Frontal cortex (tissue), 4 donors: Measurements from ENCODE around the gene STAG2. TPM values are rescaled to one million over a fixed set of nuclear protein-coding genes. Genes with fewer than 3 reads are reported as not detected.
"Not testable (repeated sequence)": the region's sequence is repeated elsewhere in the genome, so short reads cannot be mapped to it uniquely, and the experiment has no call there.

Experiments used
- DNase-seq, 2 donors: peaks; one replicate each; pipeline ENCODE4 v3.0.0; 2012; ENCODE audit warnings: low spot score in 2 of 2
- FAIRE-seq: peaks from 2 replicates; lab custom pipeline; 2012; peaks lifted over from hg19 to GRCh38; lab: Jason Lieb, UNC
- total RNA-seq: library from RNA; depleted of rRNA; stranded (reverse); fragments of >200 nt; gene quantifications from one replicate; pipeline ENCODE4 v1.2.3, GENCODE V29; 2014
- donor health status: control.
- donor health status: control.
- donor health status: control.

The STAG2 gene
- total RNA-seq, 1 donor from 2014 or later, result 117 TPM

DNA sequence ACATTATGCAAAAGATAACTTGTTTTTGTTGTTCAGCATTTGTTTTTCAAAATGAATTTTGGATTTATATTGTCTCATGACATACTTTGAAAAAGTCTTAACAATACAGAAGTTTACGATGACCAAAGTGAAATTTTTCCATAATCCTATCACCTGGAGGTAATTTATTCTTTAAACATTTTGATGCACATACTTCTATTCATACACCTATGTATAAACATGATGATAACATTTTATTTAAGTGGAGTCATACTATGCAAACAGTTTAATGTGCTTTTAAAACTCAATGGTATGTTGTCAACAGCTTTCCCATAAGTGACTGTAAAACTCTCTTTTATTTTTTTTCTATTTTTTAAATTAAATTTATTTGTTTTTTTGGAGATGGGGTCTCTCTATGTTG, 65.0 kb downstream of the STAG2 start:
- FAIRE-seq, result no peak

DNA sequence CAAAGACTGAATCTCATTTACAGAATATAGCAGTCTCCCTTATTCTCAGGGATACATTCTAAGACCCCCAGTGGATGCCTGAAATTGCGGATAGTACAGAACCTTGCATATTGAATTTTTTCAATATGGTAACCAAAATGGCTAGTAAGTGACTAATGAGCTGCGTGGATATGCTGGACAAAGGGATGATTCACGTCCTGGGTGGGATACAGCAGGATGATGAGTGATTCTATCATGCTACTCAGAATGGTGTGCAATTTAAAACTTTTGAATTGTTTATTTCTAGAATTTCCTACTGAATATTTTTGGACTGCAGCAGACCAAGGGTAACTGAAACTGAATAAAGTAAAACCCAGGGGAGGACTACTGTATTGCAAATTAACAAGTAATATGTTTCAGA, 66.7 kb downstream of the STAG2 start:
- DNase-seq (no peak), FAIRE-seq (no peak)

More for the DNA sequence above, 65.0 kb downstream of the STAG2 start:
- no peak for DNase-seq

DNA sequence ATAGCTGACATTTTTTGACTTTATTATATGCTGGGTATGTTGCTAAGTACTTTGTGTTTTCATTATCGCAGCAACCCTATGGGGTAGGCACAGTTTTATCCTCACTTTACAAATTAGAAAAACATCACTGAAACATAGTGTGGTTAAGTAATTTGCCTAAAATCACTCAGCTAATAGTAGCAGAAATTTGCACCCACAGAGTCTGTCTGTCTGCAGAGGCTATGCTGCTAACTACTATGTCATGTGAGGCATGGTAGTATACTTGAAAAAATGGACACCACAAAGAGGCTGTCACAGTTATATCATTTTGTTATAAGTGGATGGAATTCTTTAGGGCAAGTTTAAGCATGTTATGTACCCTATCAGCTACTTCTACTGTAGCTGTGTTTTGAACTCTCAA, 69.0 kb downstream of the STAG2 start:
- DNase-seq (no peak), FAIRE-seq (no peak)

DNA sequence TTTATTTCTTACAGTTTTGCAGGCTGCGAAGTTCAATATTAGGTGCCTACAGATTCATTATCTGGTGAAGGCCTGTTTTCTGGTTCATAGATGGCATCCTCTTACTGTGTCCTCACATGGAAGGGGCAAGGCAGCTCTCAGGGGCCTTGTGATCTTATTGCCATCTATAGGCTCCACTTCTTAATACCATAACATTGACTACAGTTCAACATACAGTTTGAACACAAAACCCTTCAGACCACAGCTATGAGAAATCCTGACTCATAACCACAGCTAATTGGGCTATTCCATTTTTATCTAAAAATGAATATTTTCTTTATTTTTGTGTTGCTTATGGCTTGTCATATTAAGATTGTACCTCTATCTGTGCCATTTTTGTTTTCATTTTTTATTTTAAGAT, 72.3 kb downstream of the STAG2 start:
- DNase-seq (no peak), FAIRE-seq (no peak)

DNA sequence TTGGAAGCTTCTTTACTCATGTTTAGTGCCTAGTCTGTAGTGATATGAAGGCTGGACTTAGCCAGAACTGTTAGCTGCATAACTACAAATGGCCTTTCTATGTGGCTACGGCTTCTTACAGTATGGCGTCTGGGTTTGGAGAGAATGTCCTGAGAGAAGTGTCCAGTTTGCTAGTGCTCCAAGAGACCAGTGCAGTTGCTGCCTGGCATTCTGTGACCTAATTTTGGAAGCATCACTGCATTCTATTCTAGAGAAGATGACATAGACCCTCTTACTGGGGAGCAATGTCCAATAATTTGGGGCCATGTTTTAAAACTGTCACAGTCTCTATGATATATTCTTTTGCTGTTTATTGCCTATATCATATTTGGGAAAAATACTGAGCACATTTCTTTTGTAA, 74.2 kb downstream of the STAG2 start:
- DNase-seq, result no peak
- FAIRE-seq, result no peak

DNA sequence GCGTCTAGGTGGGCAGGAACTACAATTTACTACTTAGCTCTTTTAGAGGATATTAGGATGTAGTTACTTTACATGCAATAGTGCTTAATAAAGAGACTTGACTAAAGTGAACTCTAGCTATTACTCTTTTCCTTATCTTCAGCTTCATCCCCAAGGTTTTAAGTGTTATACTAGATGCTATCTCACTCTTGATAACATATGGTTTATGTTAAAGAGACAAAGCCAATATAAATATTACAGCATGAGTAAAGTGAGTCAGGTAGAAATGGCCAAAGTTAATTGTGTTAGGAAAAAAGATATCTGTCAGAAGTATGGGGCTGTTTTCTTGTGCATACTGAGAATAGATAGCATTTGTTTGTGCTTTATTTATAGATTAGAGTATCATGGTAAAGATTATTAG, 80.5 kb downstream of the STAG2 start:
- FAIRE-seq, result no peak
- DNase-seq, result no peak

DNA sequence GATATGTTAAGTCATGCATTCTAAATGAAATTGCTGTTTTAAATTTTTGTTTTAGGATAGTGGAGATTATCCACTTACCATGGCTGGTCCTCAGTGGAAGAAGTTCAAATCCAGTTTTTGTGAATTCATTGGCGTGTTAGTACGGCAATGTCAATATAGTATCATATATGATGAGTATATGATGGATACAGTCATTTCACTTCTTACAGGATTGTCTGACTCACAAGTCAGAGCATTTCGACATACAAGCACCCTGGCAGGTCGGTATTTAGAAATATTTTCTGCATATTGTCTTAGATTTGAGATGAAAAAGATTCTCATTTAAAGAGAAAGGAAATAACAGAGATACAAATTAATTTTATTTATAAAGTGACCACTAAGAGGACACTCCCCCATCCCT, 83.6 kb downstream of the STAG2 start:
- DNase-seq, result no peak
- FAIRE-seq, result no peak

DNA sequence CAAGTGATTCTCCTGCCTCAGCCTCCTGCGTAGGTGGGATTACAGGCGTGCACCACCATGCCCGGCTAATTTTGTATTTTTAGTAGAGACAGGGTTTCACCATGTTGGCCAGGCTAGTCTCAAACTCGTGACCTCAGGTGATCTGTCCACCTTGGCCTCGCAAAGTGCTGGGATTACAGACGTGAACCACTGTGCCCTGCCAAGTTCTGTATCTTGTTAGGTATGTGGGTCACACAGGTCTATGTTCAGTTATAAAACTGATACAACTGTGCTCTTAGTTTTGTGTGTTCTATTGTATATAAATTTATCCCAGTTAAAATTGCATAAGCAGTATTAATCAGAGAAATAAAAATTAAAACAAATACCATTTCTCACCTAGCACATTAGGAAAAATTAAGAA, 122.9 kb downstream of the STAG2 start:
- DNase-seq, FAIRE-seq: not testable (repeated sequence)

DNA sequence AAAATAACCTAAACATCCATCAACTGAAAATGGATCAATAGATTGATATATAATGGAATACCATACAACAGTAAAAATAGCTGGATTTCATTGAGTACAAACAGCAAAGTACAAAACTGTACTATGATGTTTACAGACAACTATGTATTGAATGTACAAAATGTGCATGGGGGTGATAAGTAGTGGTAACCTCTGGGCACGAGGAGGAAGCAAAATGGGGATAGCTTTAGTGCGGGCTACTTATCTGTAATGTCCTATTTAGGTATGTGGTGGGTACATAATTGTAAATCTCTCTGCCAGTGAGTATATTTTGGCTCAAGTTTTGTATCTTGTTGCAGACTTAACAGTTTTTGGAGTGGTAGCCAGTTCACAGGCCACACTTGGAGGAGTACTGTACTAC, 123.6 kb downstream of the STAG2 start:
- DNase-seq (no peak), FAIRE-seq (no peak)

DNA sequence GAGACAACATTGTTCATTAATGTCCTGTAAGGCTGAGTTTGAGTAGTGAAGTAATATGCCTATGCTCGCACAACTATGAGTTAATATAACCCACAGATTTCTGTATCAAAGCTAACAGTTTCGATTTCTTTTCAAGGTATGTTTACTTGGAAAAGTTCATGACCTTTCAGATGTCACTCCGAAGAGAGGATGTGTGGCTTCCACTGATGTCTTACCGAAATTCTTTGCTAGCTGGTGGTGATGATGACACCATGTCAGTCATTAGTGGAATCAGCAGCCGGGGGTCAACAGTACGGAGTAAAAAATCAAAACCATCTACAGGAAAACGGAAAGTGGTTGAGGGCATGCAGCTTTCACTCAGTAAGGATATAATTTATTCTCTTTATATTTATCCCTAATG, 124.9 kb downstream of the STAG2 start:
- FAIRE-seq, result no peak
- no peak for DNase-seq

DNA sequence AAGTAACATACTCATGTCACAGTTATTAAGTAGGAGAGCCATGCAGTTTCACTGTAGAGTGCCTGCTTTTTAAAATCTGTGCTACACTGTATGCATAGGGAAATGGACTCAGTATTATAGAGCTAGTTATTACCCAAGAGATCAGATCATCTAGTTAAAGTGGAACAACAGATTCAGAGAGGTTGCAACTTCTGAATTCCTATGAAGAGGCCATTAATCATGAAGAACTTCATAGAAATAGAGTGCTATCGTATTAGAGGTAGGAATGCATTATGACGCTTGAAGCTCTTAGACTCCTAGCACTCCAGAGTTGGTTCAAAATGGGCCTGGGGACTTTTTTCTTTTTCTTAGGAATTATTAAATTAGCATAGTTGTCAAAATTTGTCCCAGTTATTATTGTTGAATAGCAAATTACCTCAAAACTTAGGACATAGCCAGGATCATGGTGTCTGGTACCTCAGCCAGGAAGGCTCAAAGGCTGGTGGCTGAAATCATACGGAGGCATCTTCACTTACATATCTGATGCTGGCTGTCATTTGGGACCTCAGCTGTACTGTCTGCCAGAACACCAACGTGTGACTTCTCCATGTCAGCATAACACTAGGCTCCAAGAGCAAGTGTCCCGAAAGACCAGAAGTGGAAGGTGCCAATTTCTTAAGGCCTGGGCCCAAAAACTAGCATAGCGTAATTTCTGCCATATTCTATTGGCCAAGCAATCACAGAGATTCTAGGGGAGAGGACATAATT, 125.7 kb downstream of the STAG2 start:
- no peak for FAIRE-seq
- no peak for DNase-seq

DNA sequence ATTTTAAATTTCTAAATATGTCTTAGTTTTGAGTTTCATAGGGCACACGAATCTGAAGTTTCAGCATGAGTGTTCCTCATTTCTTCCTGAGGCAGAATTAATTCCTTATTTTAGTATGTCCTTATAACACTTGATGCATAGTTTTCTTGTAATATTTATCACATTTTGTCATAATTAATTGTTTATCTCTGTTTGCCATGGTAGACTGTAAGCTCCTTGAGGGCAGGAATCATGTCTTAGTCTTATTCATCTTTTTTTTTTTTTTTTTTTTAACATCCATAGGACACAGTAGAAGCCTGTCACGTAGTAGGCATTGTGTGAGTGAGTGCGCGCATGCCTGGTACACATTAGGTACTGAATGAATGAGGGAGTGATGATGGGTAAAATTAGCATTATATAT, 131.7 kb downstream of the STAG2 start:
- DNase-seq, result no peak
- FAIRE-seq, result no peak

DNA sequence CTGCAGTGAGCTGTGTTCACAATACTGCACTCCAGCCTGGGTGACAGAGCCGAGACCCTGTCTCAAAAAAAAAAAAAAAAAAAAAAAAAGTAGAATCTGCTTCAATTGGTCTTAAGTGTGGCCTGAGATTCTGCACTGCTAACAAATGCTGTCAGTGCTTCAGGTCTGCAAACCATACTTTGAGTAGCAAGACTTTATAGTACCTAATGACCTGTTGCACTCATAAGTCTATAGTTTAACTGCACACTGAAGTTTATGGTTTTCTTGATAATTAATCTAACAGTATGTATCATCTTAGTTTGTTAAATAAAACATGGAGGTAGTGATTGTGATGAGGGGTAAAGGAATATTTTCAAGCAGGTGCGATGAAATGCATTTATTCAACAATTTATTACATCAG, 135.6 kb downstream of the STAG2 start:
- no peak for DNase-seq
- no peak for FAIRE-seq

DNA sequence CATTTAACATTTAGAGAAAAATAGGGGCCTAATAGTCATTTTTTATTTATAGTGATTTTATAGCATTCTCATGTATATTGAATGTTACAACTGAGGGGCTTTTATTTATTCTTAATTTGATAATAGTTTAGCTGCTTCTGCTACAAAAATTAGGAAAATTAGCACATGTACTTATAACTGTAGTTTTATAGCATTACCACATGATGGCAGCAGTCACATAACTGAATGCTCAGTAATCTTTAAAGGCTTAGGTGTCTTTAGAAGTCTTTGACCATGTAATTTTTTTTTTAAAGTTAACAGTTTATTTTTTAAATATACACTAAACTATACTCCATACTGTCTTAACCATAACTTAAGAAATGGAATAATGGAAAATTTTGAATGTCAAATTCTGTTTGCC, 136.6 kb downstream of the STAG2 start:
- no peak for DNase-seq
- no peak for FAIRE-seq

DNA sequence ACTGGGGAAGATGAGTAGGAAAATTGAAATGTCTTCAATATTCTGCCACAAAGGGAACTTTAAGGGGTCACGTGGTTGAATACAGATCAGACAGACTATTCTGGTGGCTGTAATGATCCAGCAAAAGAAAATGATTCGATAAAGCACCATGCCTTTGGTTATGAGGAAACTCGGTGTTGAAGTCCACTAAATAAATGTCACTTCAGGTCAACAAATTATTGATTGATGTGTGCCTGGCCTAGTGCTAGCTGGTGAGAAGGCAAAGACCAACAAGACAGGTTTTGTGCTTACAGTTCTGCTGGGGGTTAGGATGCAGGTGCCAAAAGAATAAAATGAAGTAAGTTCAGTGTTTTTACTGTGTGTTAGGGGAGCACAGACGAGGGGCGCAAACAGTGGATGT, 142.5 kb downstream of the STAG2 start:
- FAIRE-seq, result no peak
- no peak for DNase-seq

DNA sequence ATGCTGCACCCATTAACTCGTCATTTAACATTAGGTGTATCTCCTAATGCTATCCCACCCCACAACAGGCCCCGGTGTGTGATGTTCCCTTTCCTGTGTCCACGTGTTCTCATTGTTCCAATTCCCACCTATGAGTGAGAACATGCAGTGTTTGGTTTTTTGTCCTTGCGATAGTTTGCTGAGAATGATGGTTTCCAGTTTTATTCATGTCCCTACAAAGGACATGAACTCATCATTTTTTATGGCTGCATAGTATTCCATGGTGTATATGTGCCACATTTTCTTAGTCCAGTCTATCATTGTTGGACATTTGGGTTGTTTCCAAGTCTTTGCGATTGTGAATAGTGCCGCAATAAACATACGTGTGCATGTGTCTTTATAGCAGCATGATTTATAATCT, 143.0 kb downstream of the STAG2 start:
- DNase-seq, FAIRE-seq: not testable (repeated sequence)

DNA sequence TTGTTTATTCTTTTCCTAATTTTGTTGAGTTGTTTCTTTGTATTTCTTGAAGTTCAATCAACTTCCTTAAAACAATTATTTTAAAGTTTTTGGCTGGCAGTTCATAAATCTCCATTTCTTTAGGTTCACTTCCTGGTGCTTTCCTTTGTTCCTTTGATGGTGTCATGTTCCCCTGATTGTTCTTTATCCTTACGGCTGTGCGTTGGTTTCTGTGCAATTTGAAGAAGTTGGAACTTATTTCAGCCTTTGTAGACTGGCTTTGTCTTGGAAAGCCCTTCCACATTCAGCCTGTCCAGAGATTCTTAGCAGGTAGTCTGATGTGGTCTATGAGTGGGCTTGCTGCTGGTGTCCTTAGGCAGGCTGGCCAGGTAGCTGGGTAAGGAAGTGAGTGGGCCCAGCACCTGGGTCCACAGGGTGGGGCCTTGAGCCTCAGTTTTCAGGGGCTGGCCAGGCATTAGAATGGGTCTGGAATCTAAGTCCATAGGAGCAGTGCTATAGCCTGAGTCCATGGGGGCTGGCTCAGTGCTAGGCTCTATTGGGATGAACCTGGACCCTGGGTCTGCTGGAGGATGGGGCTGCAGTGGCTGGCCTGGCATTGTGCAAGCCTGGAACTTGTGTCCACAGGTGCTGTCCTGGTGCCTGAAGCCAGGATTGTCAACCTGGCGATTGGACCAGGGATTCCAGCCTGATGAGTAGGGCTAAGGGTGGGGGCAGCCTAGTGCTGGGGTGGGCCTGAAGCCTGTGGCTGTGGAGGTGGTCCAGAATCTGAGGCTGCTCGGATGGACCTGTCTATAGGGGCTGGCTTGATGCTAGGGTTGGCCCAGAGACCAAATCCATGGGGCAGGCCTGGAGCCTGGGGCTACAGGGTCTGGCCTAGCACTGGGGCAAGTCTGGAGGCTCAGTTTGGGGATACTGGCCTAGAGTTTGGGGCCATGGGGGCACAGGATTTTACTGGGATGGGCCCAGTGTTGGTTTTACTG, 152.4 kb downstream of the STAG2 start:
- DNase-seq, result no peak
- FAIRE-seq, result no peak

DNA sequence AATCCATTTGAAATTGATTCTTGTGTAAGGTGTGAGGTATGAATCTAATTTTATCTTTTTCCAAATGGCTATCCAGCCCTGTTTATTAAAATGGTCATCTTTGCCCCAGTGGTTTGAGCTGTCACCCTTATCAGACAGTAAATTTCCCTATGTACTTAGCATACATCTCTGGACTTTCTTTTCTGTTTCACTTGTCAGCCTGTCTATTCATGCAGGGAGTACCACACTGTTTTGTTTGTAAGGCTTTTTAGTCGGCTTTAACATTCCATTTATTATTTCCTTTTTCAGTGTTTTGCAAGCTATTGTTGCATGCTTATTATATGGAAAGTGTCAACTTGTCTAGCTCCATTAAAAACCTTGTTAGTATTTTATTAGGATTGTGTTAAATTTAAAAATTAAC, 155.8 kb downstream of the STAG2 start:
- no peak for FAIRE-seq
- DNase-seq, result no peak

DNA sequence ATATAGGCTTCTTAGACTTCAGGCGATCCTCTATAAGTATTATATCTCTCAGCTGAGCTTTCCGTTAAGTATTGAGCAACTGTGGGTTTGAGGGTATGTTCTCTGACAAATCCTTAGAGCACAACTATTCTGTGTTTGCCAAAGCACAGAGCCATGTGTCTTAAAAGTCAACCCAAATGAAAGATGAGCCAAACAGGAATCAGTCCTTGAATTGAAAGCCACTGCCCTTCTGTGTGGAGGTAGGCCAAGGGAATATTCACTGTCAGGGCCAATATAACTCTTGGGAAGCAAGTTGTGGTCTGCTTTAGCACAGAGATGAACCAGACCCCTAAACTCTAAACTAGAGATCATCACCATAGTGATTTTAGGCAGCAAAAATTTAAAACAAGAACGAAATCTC, 164.0 kb downstream of the STAG2 start:
- no peak for FAIRE-seq
- no peak for DNase-seq

DNA sequence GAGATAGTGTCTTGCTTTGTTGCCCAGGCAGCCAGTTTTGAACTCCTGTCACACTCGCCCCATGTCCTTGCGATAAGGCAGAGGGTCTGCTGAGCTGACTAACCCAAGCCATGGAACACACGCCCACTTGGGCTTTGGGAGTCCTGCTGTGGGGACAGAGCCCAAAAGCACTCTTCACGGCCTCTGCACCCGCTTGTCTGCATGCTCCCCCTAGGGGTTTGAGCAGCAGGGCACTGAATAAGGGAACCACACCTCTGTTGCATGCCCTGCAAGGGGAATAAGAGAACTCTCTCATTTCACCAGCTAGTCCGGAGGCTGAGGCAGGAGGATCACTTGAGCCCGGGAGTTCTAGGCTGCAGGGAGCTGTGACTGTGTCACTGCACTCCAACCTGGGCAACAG, 166.0 kb downstream of the STAG2 start:
- FAIRE-seq (no peak), DNase-seq (no peak)

DNA sequence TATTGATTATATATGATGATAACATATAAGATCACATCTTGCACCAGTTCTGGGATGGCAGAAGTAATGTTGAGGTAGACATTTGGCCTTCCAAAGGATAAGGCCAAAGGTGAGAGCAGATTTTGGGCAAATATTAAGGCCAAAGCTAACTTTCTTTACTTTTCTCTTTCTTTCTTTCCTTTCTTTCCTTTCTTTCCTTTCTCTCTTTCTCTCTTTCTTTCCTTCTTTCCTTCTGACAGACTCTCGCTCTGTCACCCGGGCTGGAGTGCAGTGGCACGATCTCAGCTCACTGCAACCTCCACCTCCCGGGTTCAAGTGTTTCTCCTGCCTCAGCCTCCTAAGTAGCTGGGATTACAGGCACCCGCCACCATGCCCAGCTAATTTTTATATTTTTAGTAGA, 170.9 kb downstream of the STAG2 start:
- not testable (repeated sequence) for FAIRE-seq, DNase-seq
